HG03095 (cell line): ENCODE data around the gene PDXK.
"Not testable (repeated sequence)": the region's sequence is repeated elsewhere in the genome, so short reads cannot be mapped to it uniquely, and the experiment has no call there.

Source experiments
- ATAC-seq: cut with Tn5 transposase; IDR thresholded peaks from one replicate; pipeline ENCODE4 v1.9.1; 2021; ENCODE audit warnings: moderate library complexity; ENCODE audit not compliant: unreplicated experiment

Gene PDXK

DNA sequence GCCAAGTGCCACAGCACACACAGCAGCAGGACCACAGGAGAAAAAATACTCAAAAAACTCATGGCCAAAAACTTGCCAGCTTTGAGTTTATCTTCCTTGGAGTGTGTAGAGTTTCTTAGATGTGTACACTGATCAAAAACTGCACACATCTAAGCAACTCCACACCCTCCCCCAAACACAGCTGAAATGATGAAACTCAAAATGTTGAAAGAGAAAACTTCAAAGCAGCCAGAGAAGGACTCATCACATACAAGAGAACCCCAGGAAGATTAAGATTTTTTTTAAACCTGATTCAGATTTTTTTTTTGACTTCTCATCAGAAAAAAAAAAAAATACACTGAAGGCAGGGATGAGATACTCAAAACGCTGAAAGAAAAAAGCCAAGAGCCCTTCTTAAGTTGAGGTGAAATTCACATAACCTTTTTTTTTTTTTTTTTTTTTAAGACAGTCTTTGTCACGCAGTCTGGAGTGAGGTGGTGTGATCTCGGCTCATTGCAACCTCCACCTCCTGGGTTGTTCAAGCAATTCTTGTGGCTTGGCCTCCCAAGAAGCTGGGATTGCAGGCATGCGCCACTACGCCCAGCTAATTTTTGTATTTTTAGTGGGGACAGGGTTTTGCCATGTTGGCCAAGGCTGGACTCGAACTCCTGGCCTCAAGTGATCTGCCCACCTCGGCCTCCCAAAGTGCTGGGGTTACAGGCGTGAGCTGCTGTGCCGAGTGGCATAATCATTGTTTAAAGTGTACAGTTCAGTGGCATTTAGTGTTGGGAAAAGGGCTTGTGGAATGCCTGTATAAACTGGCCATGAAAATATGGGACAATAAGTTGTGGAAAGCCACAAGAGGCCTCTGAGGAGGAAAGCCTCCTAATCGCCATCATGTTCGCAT is 20.9 kb upstream of the PDXK start:
- ATAC-seq = no peak

DNA sequence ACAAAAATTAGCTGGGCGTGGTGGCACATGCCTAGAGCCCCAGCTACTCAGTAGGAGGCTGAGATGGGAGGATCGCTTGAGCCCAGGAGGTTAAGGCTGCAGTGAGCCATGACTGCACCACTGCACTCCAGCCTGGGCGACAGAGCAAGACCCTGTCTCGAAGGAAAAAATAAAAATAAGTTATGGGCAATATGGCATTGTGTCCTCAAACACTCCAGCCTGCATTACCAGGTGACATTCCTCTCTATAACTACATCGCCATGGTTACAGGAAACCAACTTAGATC is 19.5 kb upstream of the PDXK start:
- not testable (repeated sequence) for ATAC-seq

DNA sequence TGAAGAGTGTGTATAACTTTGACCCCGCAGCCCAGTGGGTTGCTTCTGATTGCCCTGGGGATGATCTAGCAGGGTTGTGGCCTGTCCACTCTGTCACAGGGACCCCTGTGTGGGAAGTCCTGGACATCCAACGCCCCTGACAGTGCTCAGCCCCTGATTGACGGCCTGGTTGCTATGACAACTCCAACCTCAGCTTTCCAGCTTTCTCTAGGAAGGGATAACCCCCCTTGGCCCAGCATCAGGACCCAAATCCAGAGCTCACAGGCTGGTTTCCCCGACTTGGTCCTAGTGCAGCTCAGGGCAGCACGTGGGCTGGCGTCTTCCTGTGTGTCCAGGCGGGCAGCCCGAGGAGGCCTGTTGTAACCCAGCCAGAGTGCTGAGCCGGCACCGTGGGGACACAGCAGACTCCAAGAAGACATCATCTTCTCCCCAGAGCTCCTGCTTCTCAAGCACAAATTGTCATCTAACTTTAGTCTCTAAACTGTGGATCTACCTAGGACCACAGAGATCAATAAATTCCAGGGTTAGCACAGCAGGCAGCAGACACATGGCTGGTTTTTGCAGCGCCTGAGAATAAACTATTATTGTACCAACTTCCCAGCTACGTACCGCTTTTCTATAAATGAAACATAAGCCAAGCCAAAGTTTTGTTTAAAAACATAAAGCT is 18.9 kb upstream of the PDXK start:
- no peak for ATAC-seq

DNA sequence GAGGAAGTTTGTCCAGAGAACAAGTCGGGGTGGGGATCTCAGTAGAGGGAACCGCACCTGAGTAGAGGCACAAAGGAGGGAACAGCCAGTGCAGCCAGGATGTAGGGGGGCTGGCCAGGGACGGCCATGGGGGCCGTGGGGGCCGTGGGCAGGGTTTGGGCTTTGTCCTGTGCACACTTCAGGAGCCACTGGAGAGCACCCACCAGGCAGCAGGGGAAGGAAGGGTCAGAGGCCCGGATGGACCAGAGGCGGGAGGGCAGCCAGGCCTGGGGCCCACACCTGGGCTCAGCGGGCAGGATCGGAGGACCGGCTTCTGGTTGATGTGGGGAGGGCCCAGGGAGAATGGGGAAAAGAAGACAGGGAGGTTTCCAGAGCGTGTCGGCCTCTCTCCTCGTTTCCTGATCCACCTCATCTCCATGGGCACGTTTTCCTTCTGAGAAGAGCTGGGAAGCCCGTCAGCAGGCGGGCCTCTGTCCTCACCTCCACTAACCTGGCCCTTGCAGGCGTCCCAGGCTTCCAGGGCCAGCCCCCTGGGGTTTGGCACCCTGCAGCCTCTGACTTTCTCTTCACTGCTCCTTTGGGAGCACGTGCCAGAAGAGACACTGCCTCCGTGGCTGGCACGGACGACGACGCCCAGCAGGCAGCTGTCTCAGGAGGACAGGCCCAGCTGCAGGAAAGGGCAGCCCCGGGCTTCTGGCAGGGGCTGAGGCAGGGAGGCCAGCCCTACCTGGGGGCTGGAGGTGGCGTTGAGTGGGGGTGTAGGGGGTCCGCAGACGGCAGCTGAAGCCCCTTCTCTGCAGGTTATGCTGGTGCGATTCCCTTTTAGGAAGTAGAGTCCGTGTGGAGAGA is 16.8 kb upstream of the PDXK start:
- no peak for ATAC-seq

DNA sequence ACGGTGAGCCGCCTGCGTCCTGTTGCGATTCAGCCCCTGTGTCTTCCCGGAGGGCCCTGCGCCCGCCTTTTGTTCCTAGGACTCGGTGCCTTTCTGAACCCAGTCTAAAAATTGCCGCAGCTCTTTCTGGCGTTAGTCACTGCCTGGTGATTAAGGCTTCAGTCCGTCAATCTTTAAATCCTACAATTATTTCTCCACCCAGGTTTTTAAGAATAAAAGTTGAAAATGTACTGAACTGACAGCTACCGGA is 16.2 kb upstream of the PDXK start:
- no peak for ATAC-seq

DNA sequence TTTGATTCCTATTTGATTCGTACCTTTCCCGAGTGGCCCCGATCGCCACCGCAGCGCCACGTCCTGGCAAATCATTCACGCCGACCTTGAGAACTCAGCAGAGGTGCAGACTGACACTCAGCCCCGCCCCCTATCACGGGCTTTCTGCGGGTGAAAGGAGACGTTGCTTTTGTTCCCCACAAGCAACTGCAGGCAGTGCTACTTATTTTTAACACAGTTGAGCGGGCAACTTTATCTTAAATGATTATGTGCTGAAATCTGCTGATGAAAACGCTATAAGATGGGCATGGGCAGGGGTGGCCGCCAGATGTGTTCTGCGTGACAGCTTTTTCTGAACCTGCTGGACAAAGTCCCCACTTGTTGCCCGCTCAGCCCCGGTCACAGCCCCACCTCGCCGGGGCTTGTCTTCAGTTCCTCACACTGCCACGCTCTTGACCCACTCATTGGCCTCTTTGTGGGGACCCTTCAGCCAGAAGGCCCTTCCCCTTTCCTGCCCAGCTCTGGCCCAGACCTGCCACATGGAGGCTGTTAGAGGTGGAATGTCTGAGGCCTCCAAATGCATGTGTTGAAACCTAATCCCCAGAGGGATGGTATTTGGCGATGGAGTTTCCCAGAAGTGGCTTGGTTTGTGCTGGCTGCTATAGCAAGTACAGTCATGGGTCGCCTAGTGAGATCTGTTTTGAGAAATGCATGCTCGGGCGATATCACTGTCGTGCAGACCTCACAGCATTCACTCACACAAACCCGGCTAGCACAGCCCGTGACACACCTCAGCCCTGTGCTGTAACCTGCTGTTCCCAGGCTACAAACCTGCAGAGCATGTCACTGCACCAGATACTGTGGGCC is 15.7 kb upstream of the PDXK start:
- ATAC-seq = no peak

DNA sequence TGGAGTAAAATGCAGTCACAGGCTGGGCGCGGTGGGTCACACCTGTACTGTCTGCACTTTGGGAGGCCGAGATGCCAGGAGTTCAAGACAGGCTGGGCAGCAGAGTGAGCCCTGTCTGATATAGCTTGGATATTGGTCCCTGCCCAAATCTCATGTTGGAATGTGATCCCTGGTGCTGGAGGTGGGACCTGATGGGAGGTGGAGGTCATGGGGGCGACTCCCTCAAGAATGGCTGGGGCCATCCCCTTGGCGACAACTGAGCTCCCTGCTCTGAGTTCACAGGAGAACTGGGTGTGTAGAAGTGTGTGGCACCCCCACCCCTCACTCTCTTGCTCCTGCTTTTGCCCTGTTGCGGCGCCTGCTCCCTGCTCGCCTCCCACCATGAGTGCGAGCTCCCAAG is 11.5 kb upstream of the PDXK start:
- no peak for ATAC-seq

DNA sequence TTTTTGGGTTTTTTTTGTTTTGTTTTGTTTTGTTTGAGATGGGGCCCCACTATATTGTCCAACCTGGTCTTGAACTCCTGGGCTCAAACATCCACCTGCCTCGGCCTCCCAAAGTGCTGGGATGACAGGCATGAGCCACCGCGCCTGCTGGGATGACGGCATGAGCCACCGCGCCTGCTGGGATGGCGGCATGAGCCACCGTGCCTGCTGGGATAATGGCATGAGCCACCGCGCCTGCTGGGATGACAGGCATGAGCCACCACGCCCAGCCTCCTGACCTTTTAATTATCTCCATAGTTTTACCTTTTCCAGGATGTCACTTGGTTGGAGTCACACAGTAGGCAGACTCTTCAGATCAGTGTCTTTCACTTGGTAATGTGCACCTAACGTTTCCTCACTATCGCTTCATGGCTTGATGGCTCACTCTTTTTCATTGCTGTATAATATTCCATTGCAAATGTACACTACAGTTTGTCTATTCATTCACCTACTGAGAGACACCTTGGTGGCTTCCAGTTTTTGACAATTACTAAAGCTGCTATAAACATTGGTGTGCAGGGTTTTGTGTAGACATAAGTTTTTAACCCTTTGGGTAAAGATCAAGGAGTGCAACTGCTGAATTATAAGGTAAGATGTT is 10.1 kb upstream of the PDXK start:
- no peak for ATAC-seq

DNA sequence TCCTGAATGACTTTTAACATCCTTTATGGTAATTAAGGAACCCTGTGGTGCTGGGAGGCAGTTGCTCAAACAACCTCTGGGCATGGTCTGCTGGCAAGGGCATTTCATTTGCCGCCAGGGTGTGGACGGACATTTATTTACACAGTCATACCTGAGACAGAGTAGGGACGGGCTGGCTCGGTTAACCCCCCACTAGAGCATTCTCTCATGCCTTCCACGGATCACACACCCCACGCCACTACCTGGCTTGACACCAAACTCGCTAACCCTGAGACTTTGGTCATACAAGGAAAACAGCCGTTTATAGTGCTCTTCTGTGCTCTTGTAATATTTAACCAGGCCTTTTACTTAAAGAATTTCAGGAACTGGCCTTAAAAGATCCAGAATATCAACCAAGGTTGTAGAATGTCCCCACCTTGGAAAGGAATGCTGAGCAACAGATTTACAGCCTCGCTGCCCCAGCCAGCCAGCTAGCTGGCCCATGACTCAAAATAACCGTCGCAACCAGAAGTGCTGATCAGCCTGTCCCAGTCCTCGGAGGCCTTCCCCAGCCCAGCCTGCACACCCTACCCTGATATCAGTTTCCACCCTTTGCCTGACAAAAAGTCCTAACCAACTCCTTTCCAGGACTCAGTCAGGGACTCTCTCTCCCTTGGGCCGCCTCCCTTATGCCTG is 6.5 kb upstream of the PDXK start:
- no peak for ATAC-seq

DNA sequence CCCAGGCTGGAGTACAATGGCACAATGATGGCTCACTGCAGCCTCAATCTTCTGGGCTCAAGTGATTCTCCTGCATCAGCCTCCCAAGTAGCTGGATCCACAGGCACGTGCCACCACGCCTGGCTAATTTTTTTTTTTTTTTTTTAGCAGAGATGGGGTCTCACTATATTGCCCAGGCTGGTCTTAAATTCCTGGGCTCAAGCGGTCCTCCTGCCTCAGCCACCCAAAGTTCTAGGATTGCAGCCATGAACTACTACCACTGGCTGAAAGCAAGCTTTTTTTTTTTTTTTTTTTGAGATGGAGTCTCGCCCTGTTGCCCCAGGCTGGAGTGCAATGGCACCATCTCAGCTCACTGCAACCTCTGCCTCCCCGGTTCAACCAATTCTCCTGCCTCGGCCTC is 5.8 kb upstream of the PDXK start:
- ATAC-seq = not testable (repeated sequence)

DNA sequence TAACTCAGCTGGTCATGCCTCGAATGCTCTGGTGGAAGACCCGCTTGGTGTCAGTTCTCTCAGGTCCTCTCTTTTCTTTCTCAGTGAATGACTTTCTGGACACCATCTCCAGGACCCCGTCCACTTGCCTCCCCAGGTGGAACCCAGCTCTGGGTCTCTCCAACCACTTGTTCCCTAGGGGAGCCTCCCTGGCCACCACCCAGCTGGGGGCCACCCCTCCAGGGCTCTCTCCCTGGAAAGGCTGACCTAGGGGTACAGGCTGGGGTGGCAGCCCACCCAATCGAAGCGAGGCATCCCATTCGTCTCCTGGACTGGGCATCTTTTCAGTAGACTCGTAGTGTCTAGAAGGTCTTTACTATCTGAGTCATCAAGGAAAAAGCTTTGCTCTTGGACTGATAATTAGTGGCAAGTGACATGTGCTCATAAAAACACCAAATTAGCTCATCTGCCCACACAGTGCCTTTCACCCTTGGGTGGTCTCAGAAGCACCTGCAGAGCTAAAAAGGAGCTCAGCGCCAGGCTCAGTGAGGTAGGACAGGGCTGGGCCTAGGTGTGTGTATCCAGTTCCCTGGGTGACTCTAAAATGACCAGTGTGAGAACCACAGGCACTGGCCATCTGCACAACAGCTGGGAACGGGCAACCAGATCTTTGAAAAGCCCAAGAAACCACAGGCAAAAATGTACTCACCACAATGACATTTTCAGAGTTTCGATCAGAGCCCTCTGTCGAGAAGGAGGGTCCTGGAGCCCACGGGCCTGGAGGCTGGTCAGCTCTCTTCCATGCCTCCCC is 2.4 kb upstream of the PDXK start:
- ATAC-seq = peak; percentile 34

DNA sequence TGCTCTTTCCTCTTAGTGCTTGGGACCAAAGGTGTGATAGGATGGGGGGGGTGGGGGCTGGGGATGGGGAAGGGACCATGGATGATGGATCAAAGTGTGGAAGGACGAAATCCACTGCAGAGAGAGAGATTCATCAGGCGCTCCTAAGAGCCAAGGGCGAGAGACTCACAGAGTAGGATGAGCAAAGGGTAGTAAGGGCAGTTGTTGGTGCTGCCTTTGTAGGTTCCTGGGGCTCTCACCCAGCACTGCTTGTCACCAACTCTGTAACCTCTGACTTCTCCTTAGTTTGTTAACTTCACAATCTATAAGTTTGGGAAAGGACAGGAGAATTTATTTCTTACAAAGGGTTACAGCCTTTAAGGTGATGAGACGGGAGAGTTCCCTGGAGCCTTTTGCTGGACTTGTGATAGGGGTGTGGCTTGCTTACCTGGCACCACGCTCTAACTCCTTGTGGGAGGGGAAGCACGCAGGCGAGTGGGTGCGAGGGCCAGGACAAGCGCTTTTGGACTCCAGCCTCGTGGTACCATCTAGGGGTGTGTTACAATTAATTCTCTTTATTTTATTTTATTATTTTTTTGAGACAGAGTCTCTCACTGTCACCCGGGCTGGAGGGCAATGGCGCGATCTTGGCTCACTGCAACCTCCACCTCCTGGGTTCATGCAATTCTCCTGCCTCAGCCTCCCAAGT is 1.6 kb upstream of the PDXK start:
- no peak for ATAC-seq

DNA sequence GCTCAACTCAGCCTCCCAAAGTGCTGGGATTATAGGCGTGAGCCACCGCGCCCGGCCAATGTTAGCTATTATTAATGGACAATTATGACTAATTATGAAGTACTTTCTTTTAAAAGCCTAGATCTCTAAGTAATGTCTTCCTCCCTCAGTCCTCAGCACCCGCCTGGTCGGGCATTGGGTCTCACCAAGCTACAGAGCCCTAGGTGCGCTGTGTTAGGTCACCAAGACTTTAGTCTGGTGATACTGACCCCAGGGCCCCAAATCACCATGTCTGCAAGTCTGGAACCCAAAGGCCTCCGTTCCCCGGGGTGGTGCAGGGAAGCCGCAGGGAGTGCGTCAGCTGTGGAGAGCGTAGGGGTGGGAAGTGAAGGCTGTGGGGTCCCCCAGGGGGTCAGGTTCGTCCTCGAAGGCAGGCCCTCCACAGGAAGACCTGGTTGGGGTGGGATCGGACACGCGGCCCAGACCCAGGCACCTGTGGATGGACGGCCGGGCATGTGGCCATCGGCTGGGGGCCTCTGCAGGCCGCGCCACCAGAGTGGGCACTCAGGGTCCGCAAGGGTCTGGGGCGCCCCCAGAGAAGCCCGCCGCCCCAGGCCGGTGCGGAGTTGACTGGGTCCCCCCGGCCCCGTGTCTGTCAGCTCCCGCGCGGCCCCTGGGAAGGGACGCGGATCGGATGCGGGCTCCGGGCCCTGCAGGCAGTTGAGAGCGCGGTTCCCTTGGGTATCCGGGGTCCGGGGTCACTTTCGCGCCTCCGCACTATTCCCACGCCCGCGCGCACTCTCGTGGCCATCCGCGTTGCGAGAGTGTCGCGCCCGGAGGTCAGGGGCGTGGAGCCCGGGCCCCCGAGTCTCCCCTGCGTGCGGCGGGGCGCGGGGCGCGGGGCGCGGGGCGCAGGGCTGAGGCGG is 710 bp upstream of the PDXK start:
- ATAC-seq = no peak

DNA sequence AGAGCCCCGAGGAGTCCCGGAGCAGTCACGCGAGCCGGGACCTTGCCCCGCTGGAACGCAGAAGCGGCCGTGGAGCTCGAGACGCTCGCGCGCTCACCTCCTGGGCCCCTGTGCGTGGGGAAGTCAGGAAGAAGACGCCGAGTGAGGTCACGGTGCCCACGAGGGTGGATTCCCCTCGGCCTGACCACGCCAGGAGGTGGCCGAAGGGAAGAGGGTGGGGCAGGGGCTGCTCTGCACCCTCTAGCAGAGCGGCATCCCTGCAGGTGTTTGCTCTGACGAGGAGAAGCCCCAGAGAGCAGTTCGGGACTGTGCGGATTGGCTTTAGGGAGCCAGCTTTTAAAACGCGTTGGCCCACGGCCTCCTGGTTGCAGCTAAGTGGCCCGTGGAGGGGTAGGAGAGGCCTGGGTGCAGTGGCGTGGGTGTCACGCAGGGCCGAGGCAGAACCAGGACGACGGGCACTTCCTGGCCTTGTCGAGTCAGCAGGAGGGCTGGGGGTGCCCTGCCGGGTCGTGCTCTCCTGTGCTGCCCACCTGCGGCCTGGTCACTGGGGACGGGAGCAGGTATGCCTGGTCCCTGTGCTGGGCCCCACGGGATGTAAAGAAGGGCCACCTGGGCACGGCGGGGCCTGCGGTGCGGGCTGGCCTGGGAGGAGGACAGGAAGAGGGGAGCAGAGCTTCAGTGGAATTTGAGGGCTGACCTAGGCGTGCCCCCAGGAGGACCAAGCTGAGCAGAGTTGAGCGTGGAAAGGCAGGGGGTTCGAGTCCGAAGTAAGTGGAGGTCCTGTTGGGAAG is 1.0 kb downstream of the PDXK start:
- ATAC-seq = no peak

DNA sequence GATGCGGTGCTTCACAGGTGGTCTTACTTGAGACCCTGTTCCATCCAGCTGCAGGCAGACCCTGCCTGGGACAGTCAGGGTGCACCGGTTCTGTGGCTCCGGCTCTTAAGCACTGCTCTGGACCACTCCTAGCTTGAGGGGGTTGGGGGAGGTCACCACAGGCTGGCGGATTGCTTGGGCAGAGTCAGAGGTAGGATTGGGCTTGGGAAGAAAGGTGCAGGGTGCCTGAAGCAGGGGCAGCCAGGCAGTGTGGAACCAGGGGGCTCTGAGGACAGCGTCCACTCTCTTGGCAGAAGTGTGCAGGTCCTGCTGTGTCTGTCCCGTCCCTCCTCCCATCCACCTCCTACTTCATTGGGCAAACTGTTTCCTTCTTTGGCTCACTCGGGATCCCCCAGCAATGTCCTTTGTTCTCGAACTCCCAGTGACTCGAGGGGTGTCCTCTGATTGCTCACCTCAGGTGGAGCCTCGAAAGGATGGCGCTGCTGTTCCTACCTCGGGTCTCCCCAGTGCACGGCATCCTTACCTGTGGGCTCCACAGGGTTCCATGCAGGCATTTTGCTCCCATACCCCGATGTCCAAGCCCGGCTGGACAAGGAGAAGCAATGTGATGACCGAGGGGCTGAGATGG is 1.7 kb downstream of the PDXK start:
- no peak for ATAC-seq

DNA sequence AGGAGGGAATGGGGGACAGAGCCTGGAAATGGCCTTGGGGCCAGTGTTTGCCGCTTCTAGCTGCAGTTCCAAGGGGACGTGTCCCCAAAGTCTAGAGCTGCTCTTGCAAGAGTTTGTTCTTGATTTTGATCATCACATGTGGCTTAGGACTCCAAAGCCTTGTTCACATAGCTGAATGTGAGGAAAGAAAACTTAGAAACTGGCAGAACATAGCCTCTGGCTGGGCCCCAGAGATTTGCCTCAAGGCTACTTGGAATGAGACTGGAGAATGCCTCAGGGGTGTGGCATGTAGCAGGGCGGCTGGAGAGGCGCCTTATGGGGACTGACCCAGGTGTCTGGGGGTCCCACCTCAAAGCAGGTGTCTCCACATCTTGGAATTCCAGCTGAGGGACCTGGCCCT is 2.3 kb downstream of the PDXK start:
- ATAC-seq = no peak

DNA sequence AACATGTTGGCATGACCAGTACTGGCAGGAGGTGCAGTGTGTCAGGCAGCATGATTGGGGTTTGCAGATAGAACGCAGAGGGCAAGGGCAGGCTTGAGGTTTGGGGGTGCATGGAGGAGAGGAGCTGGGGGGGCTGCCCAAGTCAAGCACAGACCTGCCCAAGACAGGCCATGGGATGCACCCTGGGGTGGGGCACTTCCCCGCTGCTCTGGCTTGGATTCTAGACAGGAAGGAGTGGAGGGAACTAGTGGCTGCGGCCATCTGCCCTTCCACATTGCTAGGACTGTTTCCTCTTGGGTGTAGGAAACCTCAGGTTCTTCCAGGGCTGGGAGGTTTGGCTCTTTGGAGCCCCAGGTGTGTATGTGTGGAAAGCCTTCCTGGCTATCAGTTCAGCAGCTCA is 3.0 kb downstream of the PDXK start:
- ATAC-seq = no peak
